HG03039 (cell line): ENCODE data around the gene KCND3.

Experiments used
- ATAC-seq: cut with Tn5 transposase; IDR thresholded peaks from one replicate; pipeline ENCODE4 v1.9.1; 2021; ENCODE audit warnings: mild to moderate bottlenecking, moderate library complexity; ENCODE audit not compliant: unreplicated experiment

KCND3 gene

GRCh38 chr1:111884772-111885443 is 104.6 kb downstream of the KCND3 start:
- ATAC-seq = no peak

DNA sequence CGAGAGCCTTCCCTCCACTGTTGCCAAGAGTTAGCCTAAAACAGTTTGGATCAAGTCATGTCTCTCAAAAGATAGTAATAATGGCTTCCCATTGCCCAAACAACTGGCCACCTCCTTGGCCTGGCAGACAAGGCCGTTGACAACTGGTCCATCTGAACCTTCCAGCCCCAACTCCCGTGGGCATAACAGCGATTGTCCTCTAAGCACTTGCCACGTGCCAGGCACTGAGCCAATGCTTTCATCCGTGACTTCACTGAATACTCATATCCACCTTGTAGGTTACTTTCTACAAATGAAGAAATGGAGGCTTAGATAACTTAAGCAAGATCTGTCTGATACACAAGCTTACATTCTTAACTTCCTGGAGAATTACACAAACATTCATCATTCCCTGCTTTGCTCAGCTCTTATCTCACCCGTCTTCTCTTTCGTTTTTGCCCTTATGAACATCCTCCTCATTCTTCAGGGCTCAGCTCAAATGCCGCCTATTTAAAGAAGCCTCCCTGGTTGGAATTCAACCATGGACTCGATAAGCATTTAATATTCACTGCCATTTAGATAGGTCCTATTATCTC is 106.4 kb downstream of the KCND3 start:
- ATAC-seq = no peak

GRCh38 chr1:111882559-111882958 is 106.9 kb downstream of the KCND3 start:
- no peak for ATAC-seq

DNA sequence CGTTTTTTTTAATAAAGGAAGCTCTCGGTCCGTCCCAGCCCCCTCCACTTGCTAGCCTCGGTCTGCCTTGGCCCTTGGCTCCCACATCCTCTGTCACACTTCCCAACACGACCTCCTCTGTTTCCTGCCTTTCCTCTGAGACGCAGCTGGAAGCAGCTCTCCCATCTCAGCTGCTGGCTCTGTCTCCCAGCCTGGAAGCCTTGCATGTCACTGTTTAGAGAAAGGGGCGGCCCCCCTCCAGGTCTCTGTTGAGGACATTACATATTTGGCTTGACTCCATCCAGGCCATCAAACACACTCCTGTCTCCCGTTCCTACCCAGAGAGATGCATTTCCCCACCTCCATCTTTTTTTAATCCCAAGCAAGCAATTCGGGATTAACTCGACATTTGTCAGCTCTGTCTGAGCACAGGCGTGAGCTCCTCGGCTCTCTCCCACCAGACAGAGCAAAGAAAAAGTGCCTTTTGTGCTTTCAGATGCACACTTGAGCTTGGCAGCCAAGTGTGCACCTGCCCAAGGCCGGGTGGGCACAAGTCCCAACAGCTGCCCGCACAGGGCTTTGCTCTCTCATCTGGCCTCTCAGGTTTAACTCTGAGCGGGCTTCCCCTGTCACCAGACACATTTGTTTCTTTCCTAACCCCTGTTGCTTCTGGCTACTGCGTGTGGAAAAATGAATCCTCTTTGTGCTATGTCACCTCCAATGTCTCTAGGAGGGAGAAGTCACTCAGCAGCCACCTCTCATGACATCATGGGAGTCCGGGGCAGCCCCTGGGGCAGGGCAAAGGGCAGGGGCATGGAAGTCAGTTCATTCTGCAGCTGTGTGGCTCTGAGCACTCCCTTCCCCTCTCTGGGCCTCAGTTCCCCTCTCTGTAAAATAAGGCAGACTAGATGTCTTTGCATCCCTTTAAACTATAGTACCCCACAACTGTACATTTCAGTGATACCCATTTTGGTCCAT is 108.3 kb downstream of the KCND3 start:
- ATAC-seq = no peak

DNA sequence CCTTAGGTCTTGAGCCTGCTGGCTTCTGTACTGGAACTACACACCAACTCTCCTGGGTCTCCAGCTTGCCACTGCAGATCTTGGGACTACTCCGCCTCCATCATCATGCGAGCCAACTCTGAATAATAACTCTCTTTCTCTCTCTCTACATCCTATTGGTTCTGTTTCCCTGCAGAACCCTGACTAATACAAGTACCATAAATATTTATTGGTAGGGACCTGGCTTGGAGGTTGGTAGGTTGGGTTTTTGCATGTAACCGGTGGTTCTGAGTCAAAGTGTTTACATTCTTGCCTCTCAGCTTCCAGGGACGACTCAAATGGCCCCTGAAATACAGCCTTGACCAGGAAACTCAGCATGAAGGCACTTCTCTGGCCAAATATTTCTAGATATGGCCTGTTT is 110.4 kb downstream of the KCND3 start:
- ATAC-seq = no peak

DNA sequence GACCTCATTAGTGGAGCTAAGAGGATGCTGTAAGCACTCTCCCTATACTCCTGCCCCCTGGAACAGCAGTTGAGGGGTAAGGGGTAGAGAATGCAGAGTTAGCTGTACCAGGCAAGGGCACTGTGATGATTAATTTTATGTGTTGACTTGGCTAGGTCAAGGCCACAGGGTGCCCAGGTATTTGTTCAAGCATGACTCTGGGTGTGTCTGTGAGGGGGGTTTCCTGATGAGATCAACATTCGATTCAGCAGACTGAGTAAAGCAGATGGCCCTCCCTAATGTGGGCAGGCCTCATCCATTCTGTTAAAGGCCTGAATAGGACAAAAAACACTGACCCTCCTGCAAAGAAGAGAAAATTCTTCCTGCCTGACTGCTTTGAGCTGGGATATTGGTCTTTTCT is 110.8 kb downstream of the KCND3 start:
- ATAC-seq = no peak

GRCh38 chr1:111878091-111878490 is 111.4 kb downstream of the KCND3 start:
- ATAC-seq = no peak

GRCh38 chr1:111876631-111877030 is 112.8 kb downstream of the KCND3 start:
- ATAC-seq = no peak

- no peak for ATAC-seq
These were observed 113.8 kb downstream of the KCND3 start for GRCh38 chr1:111875640-111876039.

DNA sequence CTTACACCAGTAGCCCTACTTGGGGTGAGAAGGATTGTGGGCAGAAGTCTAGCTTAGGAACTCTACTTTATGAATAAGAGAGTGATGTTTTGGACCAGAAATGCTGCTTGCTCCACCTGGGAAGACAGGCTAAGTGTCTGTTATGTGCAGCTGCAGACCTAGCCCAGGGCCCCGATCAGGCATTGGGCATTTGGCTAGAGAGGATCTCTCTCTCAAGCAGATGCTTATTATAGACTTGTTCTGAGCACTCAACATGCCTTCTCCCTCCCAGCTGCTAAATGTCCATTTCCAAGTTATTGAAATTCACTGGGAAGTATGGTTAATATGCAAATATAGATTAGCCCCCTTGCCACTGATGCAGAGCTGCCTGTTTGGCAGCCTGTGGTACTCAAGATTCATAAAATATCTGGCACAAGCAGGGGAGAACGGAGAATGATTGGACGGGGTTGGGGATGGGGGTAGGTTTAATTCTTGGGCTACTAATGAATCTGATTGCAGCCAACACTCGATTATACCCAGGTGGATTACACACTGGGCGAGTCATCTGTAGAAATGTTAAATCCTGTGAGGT is 115.9 kb downstream of the KCND3 start:
- ATAC-seq = no peak

GRCh38 chr1:111870181-111870580 is 119.3 kb downstream of the KCND3 start:
- ATAC-seq = no peak

DNA sequence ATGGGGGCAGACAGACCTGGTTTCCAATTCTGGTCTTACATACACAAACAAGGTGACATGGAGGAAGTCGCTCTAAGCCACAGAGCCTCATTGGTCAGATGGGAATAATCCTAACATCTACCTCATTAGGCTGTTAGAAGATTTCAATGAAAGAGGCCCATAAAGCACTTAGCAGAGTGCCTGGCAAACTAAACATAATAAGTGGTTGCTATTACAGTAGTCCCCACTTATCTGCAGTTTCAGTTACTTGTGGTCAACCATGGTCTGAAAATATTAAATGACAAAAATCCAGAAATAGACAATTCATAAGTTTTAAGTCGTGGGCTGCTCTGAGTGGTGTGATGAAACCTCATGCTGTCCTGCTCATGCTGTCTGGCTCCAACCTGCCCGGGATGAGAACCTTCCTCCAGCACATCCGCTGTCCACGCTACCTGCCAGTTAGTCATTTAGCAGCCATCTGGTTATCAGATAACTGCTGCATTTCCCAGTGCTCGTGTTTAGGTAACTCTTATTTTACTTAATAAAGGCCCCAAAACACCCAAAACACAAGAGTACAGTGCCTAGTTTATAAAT is 121.5 kb downstream of the KCND3 start:
- no peak for ATAC-seq

GRCh38 chr1:111864862-111865261 is 124.6 kb downstream of the KCND3 start:
- ATAC-seq = no peak

DNA sequence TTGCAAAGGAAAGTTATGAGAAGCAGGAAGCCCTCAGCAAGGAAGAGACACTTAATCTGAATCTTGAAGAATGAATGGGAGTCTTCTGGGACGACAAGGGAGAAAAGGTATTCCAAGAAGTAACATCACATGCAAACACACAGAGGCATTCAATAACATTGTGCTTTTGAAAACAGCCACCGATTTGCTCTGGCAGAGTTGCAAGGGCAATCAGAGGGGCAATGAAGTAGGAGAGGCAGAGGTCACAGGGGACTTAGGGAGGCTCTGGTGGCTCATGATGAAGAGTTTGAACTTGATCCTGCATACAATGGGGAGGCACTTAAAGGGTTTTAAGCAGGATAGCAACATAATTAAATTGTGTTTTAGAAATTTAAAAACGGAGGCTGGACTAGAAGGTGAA is 126.1 kb downstream of the KCND3 start:
- ATAC-seq = no peak

DNA sequence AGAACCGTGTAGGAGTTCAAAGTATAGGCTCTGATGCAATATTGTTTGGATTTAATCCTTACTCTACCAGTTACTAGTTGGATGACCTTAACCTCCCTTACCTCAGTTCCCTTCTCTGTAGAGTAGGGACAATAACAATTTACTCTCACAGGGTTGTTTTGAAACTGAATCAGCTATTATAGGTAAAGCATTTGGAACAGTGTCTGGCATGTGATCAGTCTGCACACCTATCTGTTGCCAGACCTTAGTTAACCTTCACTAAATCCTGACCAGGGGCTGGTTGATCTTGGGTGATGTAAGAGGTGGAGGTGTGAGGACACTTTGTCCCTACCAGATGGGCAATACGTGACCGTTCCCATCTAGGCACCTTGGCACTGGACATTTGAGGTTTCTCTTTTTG is 126.9 kb downstream of the KCND3 start:
- no peak for ATAC-seq

DNA sequence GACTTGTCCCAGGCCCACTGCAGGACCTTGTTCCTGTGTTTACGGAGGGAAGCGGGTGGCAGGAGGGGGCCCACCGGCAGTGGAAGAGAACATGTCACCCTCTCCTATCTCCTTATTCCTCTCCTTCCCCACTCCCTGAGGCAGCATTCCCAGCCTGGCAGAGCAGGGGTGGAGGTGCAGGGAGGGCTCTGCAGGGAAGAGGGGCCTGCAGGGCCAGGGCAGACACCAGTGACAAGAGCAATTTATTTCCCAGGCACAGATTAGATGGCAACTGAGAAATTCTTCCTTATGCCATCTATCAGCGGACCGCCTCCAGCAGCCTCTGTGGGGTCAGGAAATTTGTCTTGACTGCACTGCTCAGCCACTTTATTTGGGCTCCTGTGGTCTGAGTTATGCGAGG is 127.9 kb downstream of the KCND3 start:
- no peak for ATAC-seq

GRCh38 chr1:111857194-111857651 is 132.2 kb downstream of the KCND3 start:
- ATAC-seq = no peak

DNA sequence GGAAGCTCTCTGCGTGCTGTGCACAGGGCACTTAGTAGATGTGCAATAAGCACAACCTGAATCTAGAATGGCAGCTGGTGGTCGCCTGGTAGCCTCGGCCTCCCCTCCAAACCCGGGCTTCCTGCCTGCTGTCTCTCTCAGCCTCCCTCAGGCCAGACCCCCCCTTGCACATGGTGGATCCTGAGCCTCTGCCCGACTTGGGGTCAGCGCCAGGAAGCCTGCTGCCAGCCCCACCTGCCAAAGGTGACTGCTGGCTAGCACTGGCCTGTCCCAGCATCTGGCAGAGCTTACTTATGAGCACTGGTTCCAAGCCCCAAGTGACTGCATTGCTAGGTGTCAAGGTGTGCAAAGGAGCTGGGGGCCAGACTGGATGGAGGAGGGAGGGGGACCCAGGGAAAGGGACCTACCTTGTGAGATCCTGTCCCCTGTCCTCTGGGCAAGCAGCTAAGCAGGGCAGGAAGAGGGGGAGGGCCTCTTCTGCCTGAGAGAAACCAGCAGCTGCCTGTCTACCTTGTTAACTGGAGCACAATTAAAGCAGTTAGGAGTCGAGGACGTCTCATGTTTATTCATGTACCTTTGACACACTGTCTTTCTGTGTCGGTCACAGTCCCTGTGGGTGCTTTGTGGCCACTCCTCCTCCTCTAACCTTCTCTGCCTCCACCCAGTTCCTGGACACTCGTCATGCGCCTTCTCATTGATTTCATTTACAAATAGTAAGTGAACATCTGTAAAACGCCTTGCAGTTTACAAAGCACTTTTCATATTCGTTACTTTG is 132.9 kb downstream of the KCND3 start:
- no peak for ATAC-seq

GRCh38 chr1:111855260-111855659 is 134.2 kb downstream of the KCND3 start:
- no peak for ATAC-seq

DNA sequence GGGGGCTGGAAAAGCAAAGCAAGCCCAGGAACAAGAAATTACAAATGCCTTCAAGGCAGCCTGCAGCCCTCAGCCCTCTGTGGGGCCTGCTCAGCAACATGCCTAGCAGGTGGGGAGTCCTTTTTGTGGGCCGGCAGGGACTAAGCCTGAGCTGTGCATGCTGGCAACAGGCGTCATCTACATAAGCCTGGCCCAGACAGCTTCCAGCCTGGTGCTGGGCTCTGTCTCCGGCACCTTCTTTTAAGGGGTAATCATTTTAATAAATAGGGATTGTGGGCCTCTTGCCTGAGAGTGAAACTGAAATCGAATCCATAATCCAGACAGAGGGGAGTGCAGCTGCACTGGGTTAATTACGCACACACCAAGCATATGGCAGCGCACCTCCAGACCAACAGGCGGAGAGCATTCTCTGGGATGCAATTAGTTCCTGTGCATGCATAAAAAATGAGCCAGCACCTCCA is 137.2 kb downstream of the KCND3 start:
- ATAC-seq = no peak
